Measurements from ENCODE around the gene ZNF622. TPM values are rescaled to one million over a fixed set of nuclear protein-coding genes. Genes with fewer than 3 reads are reported as not detected.

ZNF622 gene
- total RNA-seq, 1 experiment from 2014 or later, result 25.2 TPM

DNA sequence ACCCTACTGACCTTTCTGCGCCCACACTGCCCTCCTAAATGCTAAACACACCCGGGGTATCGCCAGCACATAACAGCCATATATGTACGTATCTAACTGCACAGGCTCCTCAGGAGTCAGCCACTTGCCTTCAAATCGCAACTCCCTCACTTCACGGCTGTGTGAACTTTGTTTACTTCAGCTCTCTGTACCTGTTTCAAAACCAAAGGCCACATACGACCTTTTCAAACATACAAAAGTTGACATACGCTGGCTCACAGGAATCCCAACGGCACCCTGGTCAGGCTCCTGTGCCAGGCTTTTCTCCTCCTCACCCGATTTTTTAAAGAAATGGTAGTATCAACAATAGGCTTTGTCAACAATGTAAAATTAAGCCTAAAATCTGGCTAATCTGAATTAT lies 39.0 kb upstream of the ZNF622 start:
- POLR2A ChIA-PET, result no interaction called here
- Histone ChIP-seq H3K79me2 (ENCODE audit: insufficient read depth, low read length) (no peaks in the 10 kb centered on the region), H3K4me3 (replicated peaks in 1 of 2; ENCODE audit: low read depth in 1 of 2, low read length in 2 of 2) (no peak overlapping the region), H4K20me1 (ENCODE audit: insufficient read depth) (no peaks in the 10 kb centered on the region), H3K9me2 (ENCODE audit: insufficient read depth) (no peaks in the 10 kb centered on the region), H3K36me3 (ENCODE audit: control insufficient read depth in 1 of 2, insufficient read depth in 2 of 2, low read length in 2 of 2) (no peaks in the 10 kb centered on the region), H3K9me3 (ENCODE audit: control insufficient read depth in 1 of 2, insufficient read depth in 1 of 2, low read depth in 1 of 2, low read length in 2 of 2) (no peaks in the 10 kb centered on the region), H2AFZ (ENCODE audit: low read depth, low read length, poor library complexity, severe bottlenecking) (no peak overlapping the region), H3K27me3 (ENCODE audit: insufficient read depth, low read length) (no peaks in the 10 kb centered on the region), H3K27ac (ENCODE audit: low read depth, low read length) (no peak overlapping the region), H3K9ac (ENCODE audit: low read length) (no peak overlapping the region), H3K4me1 (ENCODE audit: control insufficient read depth in 1 of 2, insufficient read depth in 2 of 2, low read length in 2 of 2) (peaks cover 12 to 19% of the 10 kb centered on the region in 2 experiments), H3K4me2 (ENCODE audit: low read length) (no peak overlapping the region)
- CTCF ChIA-PET, result no interaction called here
- intact Hi-C loops (cut with micrococcal nuclease), result no loop called here
- no TSS peak for BruUV-seq (replicated peaks)
- ATAC-seq (no peak), DNase-seq (ENCODE audit: low read depth, low spot score) (no peak)
- TF ChIP-seq SP1 (IDR thresholded peaks at IDR 0.05; ENCODE audit: low read depth) (no peak), SRF (IDR thresholded peaks at IDR 0.05; ENCODE audit: low read depth) (no peak), TCF7L2 (IDR thresholded peaks at IDR 0.05; ENCODE audit: borderline replicate concordance, extremely low read depth, insufficient read depth, insufficient read length) (no peak), CBX3 (IDR thresholded peaks at IDR 0.05; ENCODE audit: low read depth) (no peak)
- RAD21 ChIA-PET (ENCODE audit: low non-redundant PET in 1 of 2, low total read pairs in 2 of 2, uncharacterized antibody in 2 of 2, unreplicated experiment in 2 of 2), result no interaction called here

DNA sequence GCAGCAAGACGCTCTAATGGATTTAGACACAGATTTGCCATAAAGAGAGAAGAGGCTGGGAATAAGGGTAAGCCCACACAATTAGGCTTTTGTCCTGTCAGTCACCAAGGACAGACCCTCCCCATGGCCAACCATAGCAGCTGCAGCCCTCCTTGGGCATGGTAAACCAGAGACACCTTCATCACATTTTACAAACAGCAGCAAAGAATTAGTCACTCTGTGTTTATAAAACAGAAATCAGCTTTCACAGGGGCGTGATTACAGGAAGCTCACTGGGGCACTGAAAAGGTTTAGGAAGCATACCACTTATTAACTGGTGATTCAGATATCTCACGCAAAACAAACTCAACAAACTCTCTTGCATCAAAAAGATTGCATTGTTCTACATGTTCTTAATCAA lies 37.3 kb upstream of the ZNF622 start:
- Histone ChIP-seq H3K9me2 (ENCODE audit: insufficient read depth) (no peaks in the 10 kb centered on the region), H4K20me1 (ENCODE audit: insufficient read depth) (no peaks in the 10 kb centered on the region), H2AFZ (ENCODE audit: low read depth, low read length, poor library complexity, severe bottlenecking) (no peak overlapping the region), H3K4me1 (ENCODE audit: control insufficient read depth in 1 of 2, insufficient read depth in 2 of 2, low read length in 2 of 2) (peaks cover 2% of the 10 kb centered on the region in 2 experiments; a peak in 3 of 4 replicates), H3K79me2 (ENCODE audit: insufficient read depth, low read length) (no peaks in the 10 kb centered on the region), H3K9me3 (ENCODE audit: control insufficient read depth in 1 of 2, insufficient read depth in 1 of 2, low read depth in 1 of 2, low read length in 2 of 2) (no peaks in the 10 kb centered on the region), H3K27ac (ENCODE audit: low read depth, low read length) (no peak overlapping the region), H3K27me3 (ENCODE audit: insufficient read depth, low read length) (no peaks in the 10 kb centered on the region), H3K4me2 (ENCODE audit: low read length) (no peak overlapping the region), H3K36me3 (ENCODE audit: control insufficient read depth in 1 of 2, insufficient read depth in 2 of 2, low read length in 2 of 2) (no peaks in the 10 kb centered on the region), H3K4me3 (replicated peaks in 1 of 2; ENCODE audit: low read depth in 1 of 2, low read length in 2 of 2) (no peak overlapping the region), H3K9ac (ENCODE audit: low read length) (no peak overlapping the region)
- DNase-seq (ENCODE audit: low read depth, low spot score) (no peak), ATAC-seq (no peak)
- CTCF ChIA-PET, result no interaction called here
- RAD21 ChIA-PET (ENCODE audit: low non-redundant PET in 1 of 2, low total read pairs in 2 of 2, uncharacterized antibody in 2 of 2, unreplicated experiment in 2 of 2), result no interaction called here
- no TSS peak for BruUV-seq (replicated peaks)
- POLR2A ChIA-PET, result no interaction called here
- intact Hi-C loops (cut with micrococcal nuclease), result no loop called here
- no peak for TF ChIP-seq SRF (IDR thresholded peaks at IDR 0.05; ENCODE audit: low read depth)
- no peak for TF ChIP-seq EGR1 (IDR thresholded peaks at IDR 0.05; ENCODE audit: low read depth)
- TF ChIP-seq, protein P1, sequence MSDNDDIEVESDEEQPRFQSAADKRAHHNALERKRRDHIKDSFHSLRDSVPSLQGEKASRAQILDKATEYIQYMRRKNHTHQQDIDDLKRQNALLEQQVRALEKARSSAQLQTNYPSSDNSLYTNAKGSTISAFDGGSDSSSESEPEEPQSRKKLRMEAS (IDR thresholded peaks at IDR 0.05), result no peak
- TF ChIP-seq EZH2 (IDR thresholded peaks at IDR 0.05), result no peak
- TF ChIP-seq JUND (IDR thresholded peaks at IDR 0.05), result no peak
- TF ChIP-seq POLR2AphosphoS5 (IDR thresholded peaks at IDR 0.05; ENCODE audit: low read depth, low read length), result no peak
- TF ChIP-seq YY1 (IDR thresholded peaks at IDR 0.05; ENCODE audit: extremely low read depth, insufficient replicate concordance, low read depth, low read length), result no peak
- no peak for TF ChIP-seq CEBPB (IDR thresholded peaks at IDR 0.05; ENCODE audit: low read depth)
- no peak for TF ChIP-seq POLR2A (IDR thresholded peaks at IDR 0.05; ENCODE audit: borderline replicate concordance, extremely low read depth, insufficient read depth, insufficient read length)
- no peak for TF ChIP-seq ZNF274 (IDR thresholded peaks at IDR 0.05; ENCODE audit: low read depth, low read length)
- no peak for TF ChIP-seq SIN3A (IDR thresholded peaks at IDR 0.05; ENCODE audit: low read depth)
- no peak for TF ChIP-seq FOSL1 (IDR thresholded peaks at IDR 0.05; ENCODE audit: low read depth)
- TF ChIP-seq, protein P2, sequence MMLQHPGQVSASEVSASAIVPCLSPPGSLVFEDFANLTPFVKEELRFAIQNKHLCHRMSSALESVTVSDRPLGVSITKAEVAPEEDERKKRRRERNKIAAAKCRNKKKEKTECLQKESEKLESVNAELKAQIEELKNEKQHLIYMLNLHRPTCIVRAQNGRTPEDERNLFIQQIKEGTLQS (IDR thresholded peaks at IDR 0.05), result no peak
- TF ChIP-seq TCF7L2 (IDR thresholded peaks at IDR 0.05; ENCODE audit: borderline replicate concordance, extremely low read depth, insufficient read depth, insufficient read length), result no peak
- TF ChIP-seq, protein P3, sequence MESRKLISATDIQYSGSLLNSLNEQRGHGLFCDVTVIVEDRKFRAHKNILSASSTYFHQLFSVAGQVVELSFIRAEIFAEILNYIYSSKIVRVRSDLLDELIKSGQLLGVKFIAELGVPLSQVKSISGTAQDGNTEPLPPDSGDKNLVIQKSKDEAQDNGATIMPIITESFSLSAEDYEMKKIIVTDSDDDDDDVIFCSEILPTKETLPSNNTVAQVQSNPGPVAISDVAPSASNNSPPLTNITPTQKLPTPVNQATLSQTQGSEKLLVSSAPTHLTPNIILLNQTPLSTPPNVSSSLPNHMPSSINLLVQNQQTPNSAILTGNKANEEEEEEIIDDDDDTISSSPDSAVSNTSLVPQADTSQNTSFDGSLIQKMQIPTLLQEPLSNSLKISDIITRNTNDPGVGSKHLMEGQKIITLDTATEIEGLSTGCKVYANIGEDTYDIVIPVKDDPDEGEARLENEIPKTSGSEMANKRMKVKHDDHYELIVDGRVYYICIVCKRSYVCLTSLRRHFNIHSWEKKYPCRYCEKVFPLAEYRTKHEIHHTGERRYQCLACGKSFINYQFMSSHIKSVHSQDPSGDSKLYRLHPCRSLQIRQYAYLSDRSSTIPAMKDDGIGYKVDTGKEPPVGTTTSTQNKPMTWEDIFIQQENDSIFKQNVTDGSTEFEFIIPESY (IDR thresholded peaks at IDR 0.05; ENCODE audit: extremely low read depth, insufficient replicate concordance, low read length), result no peak
- no peak for TF ChIP-seq SP1 (IDR thresholded peaks at IDR 0.05; ENCODE audit: low read depth)
